HCT116 (cell line): ENCODE results near the gene WASF2. TPM values are rescaled to one million over a fixed set of nuclear protein-coding genes. Genes with fewer than 3 reads are reported as not detected.
"Not testable (repeated sequence)": the region's sequence is repeated elsewhere in the genome, so short reads cannot be mapped to it uniquely, and the experiment has no call there.

ENCODE experiments used
- ATAC-seq: fragments of 200-7000 bp; cut with Tn5 transposase; 2 replicates; pipeline ENCODE4 v1.9.1; 2020; ENCODE audit warnings: mild to moderate bottlenecking, moderate library complexity
- BruUV-seq: library from RNA; stranded (reverse); fragments of 400-500 nt; replicated peaks from 2 replicates; lab custom pipeline; 2021; lab: Mats Ljungman, UMichigan
- CTCF ChIA-PET: fragments of 300-600 bp; sonication (Branson Sonifier 250); formaldehyde crosslinking; loops from one replicate; lab custom pipeline; 2021; ENCODE audit warnings: antibody characterized with exemption; lab: Charles Lee
- POLR2A ChIA-PET: fragments of 300-600, 350-600 bp; sonication (Branson Sonifier 250); formaldehyde crosslinking; loops from one replicate; lab custom pipeline; 2021; ENCODE audit warnings: antibody characterized with exemption; lab: Charles Lee
- RAD21 ChIA-PET, 2 experiments: fragments of 300-600 bp; sonication (Branson Sonifier 250); formaldehyde crosslinking; loops; one replicate each; lab custom pipeline; 2023; ENCODE audit warnings: low total read pairs in 2 of 2; ENCODE audit not compliant: uncharacterized antibody in 2 of 2, unreplicated experiment in 2 of 2, low non-redundant PET in 1 of 2; lab: Charles Lee
- DNase-seq: peaks from one replicate; pipeline ENCODE4 v3.0.0-alpha.2; 2010; ENCODE audit warnings: low read depth, low spot score
- H2AFZ ChIP-seq: fragments of 200-600 bp; shearing (Covaris generic), sonication (generic); 2 replicates; pipeline ENCODE4 v1.6.1; 2017; ENCODE audit warnings: low read depth, mixed run types, mixed read lengths, antibody characterized with exemption, low read length; ENCODE audit not compliant: poor library complexity, severe bottlenecking
- H3K27ac ChIP-seq: 2 replicates; pipeline ENCODE4 v1.5.1; 2012; ENCODE audit warnings: low read depth, low read length
- H3K27me3 ChIP-seq: fragments of 200-600 bp; sonication (generic); 2 replicates; pipeline ENCODE4 v1.6.1; 2016; ENCODE audit warnings: mixed run types, low read length, mixed read lengths; ENCODE audit not compliant: insufficient read depth
- H3K36me3 ChIP-seq, 2 experiments: fragments of 200-500 bp in 1 of 2; fragments of 200-600 bp in 1 of 2; sonication (Bioruptor generic) in 1 of 2; sonication (generic) in 1 of 2; 2 replicates each; pipeline versions ENCODE4 v1.5.1 to v1.6.1; 2014 to 2016; ENCODE audit warnings: low read length in 2 of 2, inconsistent platforms in 1 of 2, mixed read lengths in 1 of 2, mixed run types in 1 of 2; ENCODE audit not compliant: insufficient read depth in 2 of 2, control insufficient read depth in 1 of 2
- H3K4me1 ChIP-seq, 2 experiments: fragments of 200-600 bp in 1 of 2; sonication (generic) in 1 of 2; 2 replicates each; pipeline versions ENCODE4 v1.5.1 to v1.6.1; 2012 to 2017; ENCODE audit warnings: low read length in 2 of 2, inconsistent platforms in 1 of 2, mild to moderate bottlenecking in 1 of 2, mixed read lengths in 1 of 2, mixed run types in 1 of 2, moderate library complexity in 1 of 2; ENCODE audit not compliant: insufficient read depth in 2 of 2, control insufficient read depth in 1 of 2
- H3K4me2 ChIP-seq: fragments of 200-600 bp; sonication (generic); 2 replicates; pipeline ENCODE4 v1.6.1; 2017; ENCODE audit warnings: mixed run types, low read length, mixed read lengths
- H3K4me3 ChIP-seq, 2 experiments: fragments of 200-600 bp in 1 of 2; sonication (generic) in 1 of 2; replicated peaks in 1 of 2; 2 replicates each; pipeline ENCODE4 v1.5.1; 2011 to 2016; ENCODE audit warnings: low read length in 2 of 2, control low read depth in 1 of 2, low read depth in 1 of 2, mild to moderate bottlenecking in 1 of 2, mixed read lengths in 1 of 2, mixed run types in 1 of 2
- H3K79me2 ChIP-seq: fragments of 200-600 bp; sonication (generic); 2 replicates; pipeline ENCODE4 v1.6.1; 2017; ENCODE audit warnings: mild to moderate bottlenecking, mixed run types, low read length, moderate library complexity, mixed read lengths; ENCODE audit not compliant: insufficient read depth
- H3K9ac ChIP-seq: fragments of 200-600 bp; sonication (generic); 2 replicates; pipeline ENCODE4 v1.6.1; 2016; ENCODE audit warnings: low read length, mixed read lengths
- H3K9me2 ChIP-seq: fragments of 200-600 bp; sonication (generic), shearing (Covaris generic); 2 replicates; pipeline ENCODE4 v1.6.1; 2017; ENCODE audit warnings: mixed run types, mild to moderate bottlenecking, moderate library complexity; ENCODE audit not compliant: insufficient read depth
- H3K9me3 ChIP-seq, 2 experiments: fragments of 200-500 bp in 1 of 2; fragments of 200-600 bp in 1 of 2; sonication (Bioruptor generic) in 1 of 2; sonication (generic) in 1 of 2; 2 replicates each; pipeline ENCODE4 v1.6.1; 2014 to 2017; ENCODE audit warnings: low read length in 2 of 2, mixed read lengths in 2 of 2, inconsistent platforms in 1 of 2, low read depth in 1 of 2, mild to moderate bottlenecking in 1 of 2, mixed run types in 1 of 2, moderate library complexity in 1 of 2; ENCODE audit not compliant: control insufficient read depth in 1 of 2, insufficient read depth in 1 of 2
- H4K20me1 ChIP-seq: fragments of 200-600 bp; sonication (generic), shearing (Covaris generic); 2 replicates; pipeline ENCODE4 v1.6.1; 2017; ENCODE audit warnings: mixed run types, mild to moderate bottlenecking, moderate library complexity; ENCODE audit not compliant: insufficient read depth
- CBX3 ChIP-seq: IDR thresholded peaks from 2 replicates; pipeline ENCODE4 v1.6.1; 2012; ENCODE audit warnings: low read depth
- CEBPB ChIP-seq: IDR thresholded peaks from 2 replicates; pipeline ENCODE4 v1.6.1; 2012; ENCODE audit warnings: low read depth
- MAX ChIP-seq: IDR thresholded peaks from 2 replicates; pipeline ENCODE4 v1.6.1; 2012
- SIN3A ChIP-seq: IDR thresholded peaks from 2 replicates; pipeline ENCODE4 v1.6.1; 2012; ENCODE audit warnings: low read depth
- SRF ChIP-seq: IDR thresholded peaks from 2 replicates; pipeline ENCODE4 v1.6.1; 2012; ENCODE audit warnings: low read depth
- TCF7L2 ChIP-seq: IDR thresholded peaks from 2 replicates; pipeline ENCODE4 v1.7.0; 2011; ENCODE audit warnings: borderline replicate concordance, inconsistent platforms; ENCODE audit not compliant: insufficient read depth, insufficient read length; ENCODE audit errors: extremely low read depth
- YY1 ChIP-seq: IDR thresholded peaks from 2 replicates; pipeline ENCODE4 v1.6.1; 2011; ENCODE audit warnings: low read length, low read depth, moderate library complexity, mild to moderate bottlenecking; ENCODE audit not compliant: insufficient replicate concordance; ENCODE audit errors: extremely low read depth
- intact Hi-C: fragments of 100-400 bp; cut with micrococcal nuclease; formaldehyde crosslinking; loops from 2 replicates; pipeline ENCODE4 v1.10.0; 2022
- total RNA-seq: library from RNA; stranded (reverse); gene quantifications from one replicate; pipeline ENCODE4 v1.2.1, GENCODE V29; 2021; ENCODE audit not compliant: unreplicated experiment

Gene WASF2
- total RNA-seq, 1 experiment from 2014 or later, result 111 TPM

GRCh38 chr1:27433706-27434105 is 56.3 kb downstream of the WASF2 start:
- Histone ChIP-seq H3K9ac (no peak overlapping the region), H3K36me3 (no peaks in the 10 kb centered on the region), H3K9me3 (no peaks in the 10 kb centered on the region), H4K20me1 (peaks cover 16% of the 10 kb centered on the region; the same call in 1 of the 2 replicates), H2AFZ (no peak overlapping the region), H3K4me3 (no peak overlapping the region), H3K9me2 (no peaks in the 10 kb centered on the region), H3K79me2 (peaks cover 89% of the 10 kb centered on the region), H3K4me2 (no peak overlapping the region), H3K27me3 (no peaks in the 10 kb centered on the region), H3K4me1 (peaks cover 8 to 29% of the 10 kb centered on the region in 2 experiments), H3K27ac (no peak overlapping the region)
- no TSS peak for BruUV-seq
- intact Hi-C loops, result no loop called here
- DNase-seq (no peak), ATAC-seq (no peak)
- ChIA-PET RAD21 (no interaction called here), CTCF (no interaction called here), POLR2A (no interaction called here)
- no peak for TF ChIP-seq CBX3
- no peak for TF ChIP-seq SRF
- TF ChIP-seq SIN3A, result no peak

DNA sequence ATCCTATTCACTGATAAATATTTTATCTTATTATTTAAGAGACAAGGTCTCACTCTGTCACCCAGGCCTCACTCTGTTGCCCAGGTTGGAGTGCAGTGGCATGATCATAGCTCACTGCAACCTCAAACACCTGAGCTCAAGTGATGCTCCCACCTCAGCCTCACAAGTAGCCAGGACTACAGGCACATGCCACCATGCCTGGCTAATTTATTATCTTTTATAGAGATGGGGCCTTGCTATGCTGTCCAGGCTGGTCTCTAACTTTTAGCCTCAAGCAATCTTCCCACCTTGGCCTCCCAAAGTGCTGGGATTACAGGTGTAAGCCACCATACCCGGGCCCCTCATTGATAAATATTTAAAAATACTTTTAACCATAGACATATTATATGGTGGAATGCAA is 57.2 kb downstream of the WASF2 start:
- H3K4me3 ChIP-seq, BruUV-seq, H3K27ac ChIP-seq, H3K27me3 ChIP-seq, H2AFZ ChIP-seq, H3K4me2 ChIP-seq, H3K9me2 ChIP-seq, intact Hi-C loops, RAD21 ChIA-PET, H3K36me3 ChIP-seq, DNase-seq, H3K9ac ChIP-seq, ATAC-seq, POLR2A ChIA-PET, CTCF ChIA-PET, H3K9me3 ChIP-seq: not testable (repeated sequence)
- H4K20me1 ChIP-seq, result peaks cover 16% of the 10 kb centered on the region; the same call in 1 of the 2 replicates
- peaks cover 82% of the 10 kb centered on the region for H3K79me2 ChIP-seq
- H3K4me1 ChIP-seq, result peaks cover 8 to 20% of the 10 kb centered on the region in 2 experiments

GRCh38 chr1:27431601-27431940 is 58.4 kb downstream of the WASF2 start:
- no TSS peak for BruUV-seq
- no peak overlapping the region for H3K9ac ChIP-seq
- peaks cover 2 to 9% of the 10 kb centered on the region in 2 experiments for H3K4me1 ChIP-seq
- no peaks in the 10 kb centered on the region for H3K9me3 ChIP-seq
- ATAC-seq (no peak), DNase-seq (no peak)
- peaks cover 5 to 10% of the 10 kb centered on the region in 2 experiments; a peak in 3 of 4 replicates for H3K36me3 ChIP-seq
- ChIA-PET RAD21 (no interaction called here), POLR2A (interaction anchor here (0.6 kb wide), 1 partner anchor 173 kb away, joined by 4 read pairs; the partner anchor contains the start of gene AHDC1), CTCF (no interaction called here)
- H3K9me2 ChIP-seq, result no peaks in the 10 kb centered on the region
- no peak overlapping the region for H3K27ac ChIP-seq
- H4K20me1 ChIP-seq, result peaks cover 7% of the 10 kb centered on the region; the same call in 1 of the 2 replicates
- TF ChIP-seq TCF7L2 (no peak), YY1 (no peak), CEBPB (no peak), MAX (no peak)
- H3K79me2 ChIP-seq, result peaks cover 79% of the 10 kb centered on the region
- intact Hi-C loops, result no loop called here
- no peak overlapping the region for H3K4me2 ChIP-seq
- no peak overlapping the region for H3K4me3 ChIP-seq
- H2AFZ ChIP-seq, result no peak overlapping the region
- H3K27me3 ChIP-seq, result no peaks in the 10 kb centered on the region
